Fibroblast of pulmonary artery (primary cell): ENCODE measurements around the gene ACOX2.

Source experiments
- DNase-seq: peaks from one replicate; pipeline ENCODE4 v3.0.0-alpha.2; 2010; ENCODE audit warnings: low read depth
- H3K4me3 ChIP-seq: replicated peaks from 2 replicates; pipeline ENCODE4 v1.5.1; 2011; ENCODE audit warnings: low read depth, mild to moderate bottlenecking, control low read depth, low read length, moderate library complexity
- CTCF ChIP-seq: IDR thresholded peaks from 2 replicates; pipeline ENCODE4 v1.5.1; 2011; ENCODE audit warnings: mild to moderate bottlenecking, control low read depth, low read length, inconsistent platforms; ENCODE audit errors: missing control alignments

The ACOX2 gene

GRCh38 chr3:58502872-58503271, 34.1 kb downstream of the ACOX2 start:
- no peak for TF ChIP-seq CTCF
- DNase-seq: no peak

GRCh38 chr3:58497097-58497496, 39.9 kb downstream of the ACOX2 start:
- H3K4me3 ChIP-seq: no peak overlapping the region
- TF ChIP-seq CTCF: no peak
- no peak for DNase-seq

More at GRCh38 chr3:58502872-58503271, 34.1 kb downstream of the ACOX2 start:
- H3K4me3 ChIP-seq: no peak overlapping the region

- peak; percentile 10 for TF ChIP-seq CTCF
- no peak overlapping the region for H3K4me3 ChIP-seq
- peak; percentile 31 for DNase-seq
Measured at GRCh38 chr3:58496206-58496857, 40.7 kb downstream of the ACOX2 start.

- no peak for TF ChIP-seq CTCF
- H3K4me3 ChIP-seq: peak overlapping the region; percentile 2
- no peak for DNase-seq
Measured at GRCh38 chr3:58495101-58495500, 41.9 kb downstream of the ACOX2 start.

- no peak for DNase-seq
- TF ChIP-seq CTCF: no peak
- peak overlapping the region; percentile 87 for H3K4me3 ChIP-seq
Measured at GRCh38 chr3:58494107-58494506, 42.9 kb downstream of the ACOX2 start.

GRCh38 chr3:58492494-58492905, 44.5 kb downstream of the ACOX2 start:
- H3K4me3 ChIP-seq: peak overlapping the region; percentile 87
- DNase-seq: no peak
- no peak for TF ChIP-seq CTCF

GRCh38 chr3:58491506-58492402, 45.2 kb downstream of the ACOX2 start, which contains the start of gene KCTD6:
Gene KCTD6, plus strand, starts transcription at chr3:58492096. Its CDS starts 6,660 bp downstream, at chr3:58498756.
- peak; percentile 36 for TF ChIP-seq CTCF
- H3K4me3 ChIP-seq: peak within 1 kb of the TSS; percentile 87
- peak; percentile 96 for DNase-seq
